IMR-90 (cell line): Measurements from ENCODE around the gene CCNL2. TPM values are rescaled to one million over a fixed set of nuclear protein-coding genes. Genes with fewer than 3 reads are reported as not detected.

Source experiments
- ATAC-seq: fragments of 200-7000 bp; cut with Tn5 transposase; 2 replicates; pipeline ENCODE4 v1.9.1; 2020; ENCODE audit warnings: low read depth, mild to moderate bottlenecking, moderate library complexity
- BruUV-seq: library from RNA; stranded (reverse); fragments of 400-500 nt; replicated peaks from 2 replicates; lab custom pipeline; 2021; lab: Mats Ljungman, UMichigan
- CTCF ChIA-PET: fragments of 300-600 bp; formaldehyde crosslinking; extraction: SDS; loops from one replicate; lab custom pipeline; 2021; ENCODE audit warnings: antibody characterized with exemption; lab: Yijun Ruan, JAX
- POLR2A ChIA-PET: fragments of 300-600 bp; sonication (Branson Sonifier 250); formaldehyde crosslinking; loops from one replicate; lab custom pipeline; 2022; ENCODE audit warnings: antibody characterized with exemption; ENCODE audit not compliant: unreplicated experiment; lab: Charles Lee
- DNase-seq: peaks from one replicate; pipeline ENCODE4 v3.0.0; 2013
- H2AFZ ChIP-seq: replicated peaks from 2 replicates; pipeline ENCODE3; 2013; ENCODE audit warnings: low read length, mild to moderate bottlenecking; ENCODE audit not compliant: poor library complexity
- H2AK5ac ChIP-seq: 2 replicates; pipeline ENCODE4 v1.6.1; 2013; ENCODE audit warnings: low read depth, low read length, inconsistent platforms
- H2AK9ac ChIP-seq: replicated peaks from 2 replicates; pipeline ENCODE3; 2013; ENCODE audit warnings: mild to moderate bottlenecking, low read depth, low read length, moderate library complexity; ENCODE audit not compliant: poor library complexity
- H2BK120ac ChIP-seq: 2 replicates; pipeline ENCODE4 v1.6.1; 2013; ENCODE audit warnings: low read depth, low read length, inconsistent platforms
- H2BK15ac ChIP-seq: 3 replicates; pipeline ENCODE4 v1.6.1; 2013; ENCODE audit warnings: low read depth, low read length, inconsistent platforms
- H2BK20ac ChIP-seq: 2 replicates; pipeline ENCODE4 v1.6.1; 2013; ENCODE audit warnings: low read depth, mild to moderate bottlenecking, inconsistent platforms, low read length, moderate library complexity
- H2BK5ac ChIP-seq: 2 replicates; pipeline ENCODE4 v1.6.1; 2013; ENCODE audit warnings: mild to moderate bottlenecking, low read depth, low read length, inconsistent platforms; ENCODE audit not compliant: poor library complexity, severe bottlenecking
- H3K14ac ChIP-seq: replicated peaks from 2 replicates; pipeline ENCODE4 v1.6.1; 2013; ENCODE audit warnings: low read depth, low read length, inconsistent platforms
- H3K18ac ChIP-seq: 2 replicates; pipeline ENCODE4 v1.6.1; 2013; ENCODE audit warnings: low read depth, low read length, control low read depth
- H3K23ac ChIP-seq: 2 replicates; pipeline ENCODE4 v1.6.1; 2013; ENCODE audit warnings: low read depth, low read length, inconsistent platforms
- H3K27ac ChIP-seq: 2 replicates; pipeline ENCODE4 v1.5.1; 2013; ENCODE audit warnings: mild to moderate bottlenecking, control low read depth, low read length; ENCODE audit not compliant: insufficient read depth
- H3K27me3 ChIP-seq: 2 replicates; pipeline ENCODE4 v1.6.1; 2013; ENCODE audit warnings: low read length; ENCODE audit not compliant: control insufficient read depth, insufficient read depth
- H3K36me3 ChIP-seq: 2 replicates; pipeline ENCODE4 v1.6.1; 2013; ENCODE audit warnings: low read length, mixed read lengths; ENCODE audit not compliant: control insufficient read depth, insufficient read depth
- H3K4ac ChIP-seq: 2 replicates; pipeline ENCODE4 v1.6.1; 2013; ENCODE audit warnings: low read depth, low read length, inconsistent platforms
- H3K4me1 ChIP-seq: 2 replicates; pipeline ENCODE4 v1.6.1; 2013; ENCODE audit warnings: low read length, mixed read lengths; ENCODE audit not compliant: control insufficient read depth, insufficient read depth
- H3K4me2 ChIP-seq: 2 replicates; pipeline ENCODE4 v1.6.1; 2013; ENCODE audit warnings: low read depth, mild to moderate bottlenecking, control low read depth, low read length, moderate library complexity
- H3K4me3 ChIP-seq: 2 replicates; pipeline ENCODE4 v1.5.1; 2013; ENCODE audit warnings: low read depth, mild to moderate bottlenecking, control low read depth, low read length, moderate library complexity; ENCODE audit not compliant: insufficient read depth
- H3K56ac ChIP-seq: 2 replicates; pipeline ENCODE4 v1.6.1; 2013; ENCODE audit warnings: low read length, inconsistent platforms; ENCODE audit not compliant: insufficient read depth; ENCODE audit errors: extremely low read depth
- H3K79me1 ChIP-seq, 2 experiments: 2 replicates each; pipeline ENCODE4 v1.6.1; 2013; ENCODE audit warnings: low read length in 2 of 2, inconsistent platforms in 1 of 2, low read depth in 1 of 2
- H3K9ac ChIP-seq: 2 replicates; pipeline ENCODE4 v1.6.1; 2013; ENCODE audit warnings: low read depth, low read length, control low read depth
- H3K9me1 ChIP-seq: 2 replicates; pipeline ENCODE4 v1.6.1; 2013; ENCODE audit warnings: low read length, inconsistent platforms; ENCODE audit not compliant: insufficient read depth
- H3K9me3 ChIP-seq: 2 replicates; pipeline ENCODE4 v1.6.1; 2013; ENCODE audit warnings: low read length; ENCODE audit not compliant: control insufficient read depth, insufficient read depth
- H4K20me1 ChIP-seq: 2 replicates; pipeline ENCODE4 v1.6.1; 2013; ENCODE audit warnings: low read length, inconsistent platforms; ENCODE audit not compliant: insufficient read depth
- H4K5ac ChIP-seq: 2 replicates; pipeline ENCODE4 v1.6.1; 2013; ENCODE audit warnings: mild to moderate bottlenecking, low read depth, low read length, control low read depth
- H4K8ac ChIP-seq, 2 experiments: 2 replicates each; pipeline ENCODE4 v1.6.1; 2013; ENCODE audit warnings: low read depth in 2 of 2, low read length in 2 of 2, control low read depth in 1 of 2, inconsistent platforms in 1 of 2
- H4K91ac ChIP-seq: 2 replicates; pipeline ENCODE4 v1.6.1; 2013; ENCODE audit warnings: low read depth, low read length, inconsistent platforms; ENCODE audit not compliant: insufficient read depth
- BHLHE40 ChIP-seq: fragments of 150-350 bp; IDR thresholded peaks from 2 replicates; pipeline ENCODE4 v1.6.1; 2016; ENCODE audit warnings: mild to moderate bottlenecking, low read depth, low read length
- CEBPB ChIP-seq: IDR thresholded peaks from 2 replicates; pipeline ENCODE4 v1.6.1; 2012; ENCODE audit warnings: low read depth, low read length, improper control_type of control experiment
- CHD1 ChIP-seq: IDR thresholded peaks from 2 replicates; pipeline ENCODE4 v1.6.1; 2012; ENCODE audit warnings: low read depth, low read length, improper control_type of control experiment
- MAFK ChIP-seq: IDR thresholded peaks from 2 replicates; pipeline ENCODE4 v1.6.1; 2012; ENCODE audit warnings: low read depth, low read length, improper control_type of control experiment
- RAD21 ChIP-seq: IDR thresholded peaks from 2 replicates; pipeline ENCODE4 v1.6.1; 2012; ENCODE audit warnings: low read length, improper control_type of control experiment
- RCOR1 ChIP-seq: IDR thresholded peaks from 2 replicates; pipeline ENCODE4 v1.6.1; 2012; ENCODE audit warnings: mild to moderate bottlenecking, low read length, improper control_type of control experiment; ENCODE audit not compliant: insufficient replicate concordance
- RFX5 ChIP-seq: IDR thresholded peaks from 2 replicates; pipeline ENCODE4 v1.8.0; 2012; ENCODE audit warnings: low read depth, mild to moderate bottlenecking, low read length, moderate library complexity
- SMC3 ChIP-seq: fragments of 150-350 bp; IDR thresholded peaks from 2 replicates; pipeline ENCODE4 v1.6.1; 2016; ENCODE audit warnings: low read depth, mild to moderate bottlenecking, antibody characterized with exemption, low read length, moderate library complexity
- USF2 ChIP-seq: fragments of 150-350 bp; IDR thresholded peaks from 2 replicates; pipeline ENCODE4 v1.6.1; 2017; ENCODE audit warnings: mild to moderate bottlenecking, antibody characterized with exemption, low read length, low read depth
- WGBS, 2 experiments: methylation state at CpG; one replicate each; pipeline versions ENCODE4 v1.1.5 to v1.1.7; 2013; ENCODE audit warnings: missing lambda C conversion rate in 2 of 2; ENCODE audit not compliant: insufficient read length in 1 of 2; ENCODE audit errors: extremely low coverage in 2 of 2; 5-methylcytosine and 5-hydroxymethylcytosine counted together
- dilution Hi-C: fragments of 300-500 bp; cut with HindIII; formaldehyde crosslinking; loops from one replicate; pipeline ENCODE4 v1.14.3; 2018; ENCODE audit warnings: low sequenced_read_pairs; ENCODE audit not compliant: unreplicated experiment
- in situ Hi-C: fragments of 300-500 bp; cut with MboI; formaldehyde crosslinking; loops from 3 replicates; pipeline ENCODE4 v1.14.3; 2019; ENCODE audit warnings: low sequenced_read_pairs, inconsistent platforms, mixed read lengths
- intact Hi-C: fragments of 100-400 bp; cut with micrococcal nuclease; formaldehyde crosslinking; loops from 2 replicates; pipeline ENCODE4 v1.10.0; 2022
- polyA plus RNA-seq, 3 experiments: library from polyadenylated mRNA; depleted of rRNA; stranded (reverse); fragments of >200 nt; gene quantifications; 2 replicates each; pipeline ENCODE4 v1.2.3, GENCODE V29; 2012; ENCODE audit warnings: low replicate concordance in 1 of 3
- total RNA-seq: library from RNA; depleted of rRNA; stranded (reverse); fragments of >200 nt; gene quantifications from 2 replicates; pipeline ENCODE4 v1.2.3, GENCODE V29; 2012
- TF ChIP-seq, protein P1 (sequence below): conservative IDR thresholded peaks from 2 replicates; pipeline ENCODE4 v1.5.1; 2012; ENCODE audit warnings: mild to moderate bottlenecking, low read depth, low read length, improper control_type of control experiment

Gene CCNL2
- total and polyA plus RNA-seq, 2 of the 4 experiments (the other 2 are of a cell fraction), result 53.9 to 239 TPM

- POLR2A ChIA-PET, result no interaction called here
- 0 out of 2 replicates have a peak, but pooled peaks cover 8% of the 10 kb centered on the region for H4K20me1 ChIP-seq
- H3K27ac ChIP-seq, result no peak overlapping the region
- H4K5ac ChIP-seq, result no peak overlapping the region
- H2BK15ac ChIP-seq, result 0 out of 3 replicates have a peak overlapping the region, but pooled peaks have one; percentile 28
- CTCF ChIA-PET, result no interaction called here
- H3K36me3 ChIP-seq, result peaks cover 2% of the 10 kb centered on the region
- H4K91ac ChIP-seq, result no peak overlapping the region
- H3K14ac ChIP-seq, result no peak overlapping the region
- no peaks in the 10 kb centered on the region for H3K9me3 ChIP-seq
- H2AK5ac ChIP-seq, result peak overlapping the region; percentile 63; the same call in 1 of the 2 replicates
- H2BK5ac ChIP-seq, result peak overlapping the region; percentile 45
- H3K18ac ChIP-seq, result no peak overlapping the region
- peaks cover 0 to 26% of the 10 kb centered on the region in 2 experiments; a peak in 2 of 4 replicates for H3K79me1 ChIP-seq
- in situ Hi-C loops (no loop called here), dilution Hi-C loops (no loop called here), intact Hi-C loops (no loop called here)
- H2AFZ ChIP-seq, result peak overlapping the region; percentile 43
- no peak overlapping the region for H3K4me2 ChIP-seq
- 0 out of 2 replicates have a peak, but pooled peaks cover 3% of the 10 kb centered on the region for H3K9me1 ChIP-seq
- no peak overlapping the region for H3K4ac ChIP-seq
- H3K56ac ChIP-seq, result no peak overlapping the region
- TF ChIP-seq CHD1, result no peak
- no peak for TF ChIP-seq RAD21
- TF ChIP-seq SMC3, result no peak
- no peak for TF ChIP-seq CEBPB
- TF ChIP-seq BHLHE40, result no peak
- TF ChIP-seq RCOR1, result no peak
- no peak for TF ChIP-seq USF2
- TF ChIP-seq, protein P1, sequence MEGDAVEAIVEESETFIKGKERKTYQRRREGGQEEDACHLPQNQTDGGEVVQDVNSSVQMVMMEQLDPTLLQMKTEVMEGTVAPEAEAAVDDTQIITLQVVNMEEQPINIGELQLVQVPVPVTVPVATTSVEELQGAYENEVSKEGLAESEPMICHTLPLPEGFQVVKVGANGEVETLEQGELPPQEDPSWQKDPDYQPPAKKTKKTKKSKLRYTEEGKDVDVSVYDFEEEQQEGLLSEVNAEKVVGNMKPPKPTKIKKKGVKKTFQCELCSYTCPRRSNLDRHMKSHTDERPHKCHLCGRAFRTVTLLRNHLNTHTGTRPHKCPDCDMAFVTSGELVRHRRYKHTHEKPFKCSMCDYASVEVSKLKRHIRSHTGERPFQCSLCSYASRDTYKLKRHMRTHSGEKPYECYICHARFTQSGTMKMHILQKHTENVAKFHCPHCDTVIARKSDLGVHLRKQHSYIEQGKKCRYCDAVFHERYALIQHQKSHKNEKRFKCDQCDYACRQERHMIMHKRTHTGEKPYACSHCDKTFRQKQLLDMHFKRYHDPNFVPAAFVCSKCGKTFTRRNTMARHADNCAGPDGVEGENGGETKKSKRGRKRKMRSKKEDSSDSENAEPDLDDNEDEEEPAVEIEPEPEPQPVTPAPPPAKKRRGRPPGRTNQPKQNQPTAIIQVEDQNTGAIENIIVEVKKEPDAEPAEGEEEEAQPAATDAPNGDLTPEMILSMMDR, result no peak
- no peak for TF ChIP-seq MAFK
- no peak for TF ChIP-seq RFX5
- whole genome bisulfite sequencing, 2 experiments, result 96 to 100% methylated on average over 5 of the region's 5 CpGs
- BruUV-seq, result no TSS peak
- no peak overlapping the region for H3K23ac ChIP-seq
- DNase-seq, result no peak
- no peak overlapping the region for H3K4me3 ChIP-seq
- no peak overlapping the region for H2BK20ac ChIP-seq
- H3K27me3 ChIP-seq, result no peaks in the 10 kb centered on the region
- H2BK120ac ChIP-seq, result no peak overlapping the region
- ATAC-seq, result no peak
- H3K4me1 ChIP-seq, result peaks cover 7% of the 10 kb centered on the region
- H2AK9ac ChIP-seq, result no peak overlapping the region
- H4K8ac ChIP-seq, result no peak overlapping the region
- no peak overlapping the region for H3K9ac ChIP-seq
Measured at GRCh38 chr1:1367315-1367714, 31.8 kb downstream of the CCNL2 start.
